ENCODE measurements around the gene SLC4A2. TPM values are rescaled to one million over a fixed set of nuclear protein-coding genes. Genes with fewer than 3 reads are reported as not detected.

SLC4A2 gene
- polyA plus RNA-seq, 2 of the 4 experiments (the other 2 are of a cell fraction) = 112 to 275 TPM

- CTCF ChIA-PET = interaction anchor here (0.6 to 14.7 kb wide), 15 partner anchors 10 to 215 kb away, joined by 3 to 412 read pairs (median 4); partner anchors contain the start of genes ABCB8, AGAP3, FASTK and GBX1
- no peak for TF ChIP-seq ZNF302 (CRISPR knock-in tag; IDR thresholded peaks at IDR 0.05)
- no peak for TF ChIP-seq CHD4 (IDR thresholded peaks at IDR 0.05; ENCODE audit: borderline replicate concordance)
- TF ChIP-seq NFE2L2 (conservative IDR thresholded peaks at IDR 0.05; ENCODE audit: low read length) = no peak
- no peak for TF ChIP-seq FOSB (CRISPR knock-in tag; IDR thresholded peaks at IDR 0.05)
- TF ChIP-seq, protein P1, sequence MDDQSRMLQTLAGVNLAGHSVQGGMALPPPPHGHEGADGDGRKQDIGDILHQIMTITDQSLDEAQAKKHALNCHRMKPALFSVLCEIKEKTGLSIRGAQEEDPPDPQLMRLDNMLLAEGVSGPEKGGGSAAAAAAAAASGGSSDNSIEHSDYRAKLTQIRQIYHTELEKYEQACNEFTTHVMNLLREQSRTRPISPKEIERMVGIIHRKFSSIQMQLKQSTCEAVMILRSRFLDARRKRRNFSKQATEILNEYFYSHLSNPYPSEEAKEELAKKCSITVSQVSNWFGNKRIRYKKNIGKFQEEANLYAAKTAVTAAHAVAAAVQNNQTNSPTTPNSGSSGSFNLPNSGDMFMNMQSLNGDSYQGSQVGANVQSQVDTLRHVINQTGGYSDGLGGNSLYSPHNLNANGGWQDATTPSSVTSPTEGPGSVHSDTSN (IDR thresholded peaks at IDR 0.05) = peak; percentile 21; the same call in 1 of the 2 replicates
- no peak for TF ChIP-seq NR3C1 (IDR thresholded peaks at IDR 0.05)
- no peak for TF ChIP-seq RFX5 (IDR thresholded peaks at IDR 0.05)
- TF ChIP-seq HEYL (CRISPR knock-in tag; IDR thresholded peaks at IDR 0.05) = no peak
- TF ChIP-seq CBX8 (IDR thresholded peaks at IDR 0.05) = no peak
- TF ChIP-seq, protein P2, sequence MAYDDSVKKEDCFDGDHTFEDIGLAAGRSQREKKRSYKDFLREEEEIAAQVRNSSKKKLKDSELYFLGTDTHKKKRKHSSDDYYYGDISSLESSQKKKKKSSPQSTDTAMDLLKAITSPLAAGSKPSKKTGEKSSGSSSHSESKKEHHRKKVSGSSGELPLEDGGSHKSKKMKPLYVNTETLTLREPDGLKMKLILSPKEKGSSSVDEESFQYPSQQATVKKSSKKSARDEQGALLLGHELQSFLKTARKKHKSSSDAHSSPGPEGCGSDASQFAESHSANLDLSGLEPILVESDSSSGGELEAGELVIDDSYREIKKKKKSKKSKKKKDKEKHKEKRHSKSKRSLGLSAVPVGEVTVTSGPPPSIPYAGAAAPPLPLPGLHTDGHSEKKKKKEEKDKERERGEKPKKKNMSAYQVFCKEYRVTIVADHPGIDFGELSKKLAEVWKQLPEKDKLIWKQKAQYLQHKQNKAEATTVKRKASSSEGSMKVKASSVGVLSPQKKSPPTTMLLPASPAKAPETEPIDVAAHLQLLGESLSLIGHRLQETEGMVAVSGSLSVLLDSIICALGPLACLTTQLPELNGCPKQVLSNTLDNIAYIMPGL (CRISPR knock-in tag; IDR thresholded peaks at IDR 0.05; ENCODE audit: borderline replicate concordance) = no peak
- no peak for TF ChIP-seq ESRRA (IDR thresholded peaks at IDR 0.05; ENCODE audit: borderline replicate concordance, low read length)
- TF ChIP-seq FOSL2 (IDR thresholded peaks at IDR 0.05) = 0 out of 2 replicates have a peak, but pooled peaks have one; percentile 13
- TF ChIP-seq FOSL2 (CRISPR knock-in tag; IDR thresholded peaks at IDR 0.05) = peak; percentile 54
- TF ChIP-seq MAX (IDR thresholded peaks at IDR 0.05) = peak; percentile 42; the same call in 1 of the 2 replicates
- TF ChIP-seq, protein P3, sequence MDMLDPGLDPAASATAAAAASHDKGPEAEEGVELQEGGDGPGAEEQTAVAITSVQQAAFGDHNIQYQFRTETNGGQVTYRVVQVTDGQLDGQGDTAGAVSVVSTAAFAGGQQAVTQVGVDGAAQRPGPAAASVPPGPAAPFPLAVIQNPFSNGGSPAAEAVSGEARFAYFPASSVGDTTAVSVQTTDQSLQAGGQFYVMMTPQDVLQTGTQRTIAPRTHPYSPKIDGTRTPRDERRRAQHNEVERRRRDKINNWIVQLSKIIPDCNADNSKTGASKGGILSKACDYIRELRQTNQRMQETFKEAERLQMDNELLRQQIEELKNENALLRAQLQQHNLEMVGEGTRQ (IDR thresholded peaks at IDR 0.05) = no peak
- TF ChIP-seq HDAC2 (IDR thresholded peaks at IDR 0.05) = no peak
- TF ChIP-seq HOXB5 (CRISPR knock-in tag; IDR thresholded peaks at IDR 0.05) = no peak
- no peak for TF ChIP-seq RAD21 (conservative IDR thresholded peaks at IDR 0.05 in 1 of 2, IDR thresholded peaks at IDR 0.05 in 1 of 2)
- no peak for TF ChIP-seq SREBF2 (IDR thresholded peaks at IDR 0.05)
- no peak for TF ChIP-seq RNF2 (IDR thresholded peaks at IDR 0.05; ENCODE audit: borderline replicate concordance, low read depth)
- no peak for TF ChIP-seq HOXA7 (CRISPR knock-in tag; IDR thresholded peaks at IDR 0.05)
- no peak for TF ChIP-seq RARB (CRISPR knock-in tag; IDR thresholded peaks at IDR 0.05)
- TF ChIP-seq, protein P4, sequence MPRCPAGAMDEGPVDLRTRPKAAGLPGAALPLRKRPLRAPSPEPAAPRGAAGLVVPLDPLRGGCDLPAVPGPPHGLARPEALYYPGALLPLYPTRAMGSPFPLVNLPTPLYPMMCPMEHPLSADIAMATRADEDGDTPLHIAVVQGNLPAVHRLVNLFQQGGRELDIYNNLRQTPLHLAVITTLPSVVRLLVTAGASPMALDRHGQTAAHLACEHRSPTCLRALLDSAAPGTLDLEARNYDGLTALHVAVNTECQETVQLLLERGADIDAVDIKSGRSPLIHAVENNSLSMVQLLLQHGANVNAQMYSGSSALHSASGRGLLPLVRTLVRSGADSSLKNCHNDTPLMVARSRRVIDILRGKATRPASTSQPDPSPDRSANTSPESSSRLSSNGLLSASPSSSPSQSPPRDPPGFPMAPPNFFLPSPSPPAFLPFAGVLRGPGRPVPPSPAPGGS (IDR thresholded peaks at IDR 0.05) = no peak
- no peak for TF ChIP-seq NPAS2 (CRISPR knock-in tag; IDR thresholded peaks at IDR 0.05; ENCODE audit: borderline replicate concordance)
- TF ChIP-seq JUN (IDR thresholded peaks at IDR 0.05) = no peak; a peak in 1 of 5 replicates
- TF ChIP-seq MAFK (IDR thresholded peaks at IDR 0.05; ENCODE audit: partially characterized antibody) = no peak
- TF ChIP-seq SMC3 (IDR thresholded peaks at IDR 0.05) = no peak
- TF ChIP-seq, protein P5, sequence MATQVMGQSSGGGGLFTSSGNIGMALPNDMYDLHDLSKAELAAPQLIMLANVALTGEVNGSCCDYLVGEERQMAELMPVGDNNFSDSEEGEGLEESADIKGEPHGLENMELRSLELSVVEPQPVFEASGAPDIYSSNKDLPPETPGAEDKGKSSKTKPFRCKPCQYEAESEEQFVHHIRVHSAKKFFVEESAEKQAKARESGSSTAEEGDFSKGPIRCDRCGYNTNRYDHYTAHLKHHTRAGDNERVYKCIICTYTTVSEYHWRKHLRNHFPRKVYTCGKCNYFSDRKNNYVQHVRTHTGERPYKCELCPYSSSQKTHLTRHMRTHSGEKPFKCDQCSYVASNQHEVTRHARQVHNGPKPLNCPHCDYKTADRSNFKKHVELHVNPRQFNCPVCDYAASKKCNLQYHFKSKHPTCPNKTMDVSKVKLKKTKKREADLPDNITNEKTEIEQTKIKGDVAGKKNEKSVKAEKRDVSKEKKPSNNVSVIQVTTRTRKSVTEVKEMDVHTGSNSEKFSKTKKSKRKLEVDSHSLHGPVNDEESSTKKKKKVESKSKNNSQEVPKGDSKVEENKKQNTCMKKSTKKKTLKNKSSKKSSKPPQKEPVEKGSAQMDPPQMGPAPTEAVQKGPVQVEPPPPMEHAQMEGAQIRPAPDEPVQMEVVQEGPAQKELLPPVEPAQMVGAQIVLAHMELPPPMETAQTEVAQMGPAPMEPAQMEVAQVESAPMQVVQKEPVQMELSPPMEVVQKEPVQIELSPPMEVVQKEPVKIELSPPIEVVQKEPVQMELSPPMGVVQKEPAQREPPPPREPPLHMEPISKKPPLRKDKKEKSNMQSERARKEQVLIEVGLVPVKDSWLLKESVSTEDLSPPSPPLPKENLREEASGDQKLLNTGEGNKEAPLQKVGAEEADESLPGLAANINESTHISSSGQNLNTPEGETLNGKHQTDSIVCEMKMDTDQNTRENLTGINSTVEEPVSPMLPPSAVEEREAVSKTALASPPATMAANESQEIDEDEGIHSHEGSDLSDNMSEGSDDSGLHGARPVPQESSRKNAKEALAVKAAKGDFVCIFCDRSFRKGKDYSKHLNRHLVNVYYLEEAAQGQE (IDR thresholded peaks at IDR 0.05) = no peak
- peak; percentile 21; the same call in 1 of the 2 replicates for TF ChIP-seq GATA3 (IDR thresholded peaks at IDR 0.05; ENCODE audit: borderline replicate concordance)
- no peak for TF ChIP-seq MAZ (IDR thresholded peaks at IDR 0.05; ENCODE audit: borderline replicate concordance, low read depth, low read length)
- DNase-seq (ENCODE audit: low read depth in 1 of 2, low spot score in 1 of 2) = peak; percentile 82
These were observed 54.2 kb downstream of the SLC4A2 start for GRCh38 chr7:151113344-151114150.

More at GRCh38 chr7:151113344-151114150, 54.2 kb downstream of the SLC4A2 start:
- H3K9me3 ChIP-seq = no peaks in the 10 kb centered on the region
- ATAC-seq (peak; percentile 70 to 78), FAIRE-seq (peak; percentile 18)
- WGBS (ENCODE audit: missing lambda C conversion rate) = 15% methylated on average over 9 of the region's 13 CpGs
- no peak overlapping the region for H3K4me3 ChIP-seq
- peak overlapping the region; percentile 69 to 82 for H3K27ac ChIP-seq
- POLR2A ChIA-PET = interaction anchor here (1.0 to 1.3 kb wide), 2 partner anchors 28 to 33 kb away, joined by 3 to 4 read pairs; partner anchors contain the start of genes AGAP3 and FASTK
- peaks cover 42% of the 10 kb centered on the region for H3K4me1 ChIP-seq
- H3K4me2 ChIP-seq = peak overlapping the region; percentile 77
